Upper lobe of right lung (tissue), 1 donor: ENCODE data around the gene NR1D1. TPM values are rescaled to one million over a fixed set of nuclear protein-coding genes. Genes with fewer than 3 reads are reported as not detected.
A peak's percentile ranks its signal among the peaks of the same experiment; 100 is the strongest.

Experiments used
- ATAC-seq: fragments of 200-7000 bp; cut with Tn5 transposase; one replicate; pipeline ENCODE4 v1.9.1; 2020; ENCODE audit warnings: mild to moderate bottlenecking, moderate library complexity
- DNase-seq: peaks from one replicate; pipeline ENCODE4 v3.0.0-alpha.2; 2020
- H3K27ac ChIP-seq: fragments of 200-600 bp; one replicate; pipeline ENCODE4 v1.8.0; 2022
- H3K27me3 ChIP-seq: fragments of 200-600 bp; one replicate; pipeline ENCODE4 v1.8.0; 2022; ENCODE audit warnings: mild to moderate bottlenecking
- H3K36me3 ChIP-seq: fragments of 200-600 bp; one replicate; pipeline ENCODE4 v1.8.0; 2022
- H3K4me1 ChIP-seq: fragments of 200-600 bp; one replicate; pipeline ENCODE4 v1.8.0; 2022
- H3K4me3 ChIP-seq: fragments of 200-600 bp; one replicate; pipeline ENCODE4 v1.8.0; 2022; ENCODE audit warnings: mild to moderate bottlenecking
- H3K9me3 ChIP-seq: fragments of 200-600 bp; one replicate; pipeline ENCODE4 v1.8.0; 2022
- CTCF ChIP-seq: fragments of 200-600 bp; IDR thresholded peaks from one replicate; pipeline ENCODE4 v1.8.0; 2022; ENCODE audit warnings: antibody characterized with exemption
- intact Hi-C: fragments of 100-400 bp; cut with DNase I; formaldehyde crosslinking; loops from one replicate; pipeline ENCODE4 v1.11.0; 2022
- total RNA-seq: library from RNA; stranded (reverse); fragmentation: NEBNext Ultra II Directional; extraction: Animal tissue kit (Norgen Biotek cat#: 25700); gene quantifications from one replicate; pipeline ENCODE4 v1.2.1, GENCODE V29; 2021
- donor health status: DM: no; HTN: yes; CAD: no; lungs with severe emphysema.

NR1D1 gene
- total RNA-seq, 1 donor from 2014 or later: 24.9 TPM

GRCh38 chr17:40108970-40109824 is 8.8 kb upstream of the NR1D1 start:
- ATAC-seq (no peak), DNase-seq (no peak)
- TF ChIP-seq CTCF: peak; percentile 14
- H3K36me3 ChIP-seq: no peaks in the 10 kb centered on the region
- intact Hi-C loops: no loop called here
- no peaks in the 10 kb centered on the region for H3K9me3 ChIP-seq
- no peak overlapping the region for H3K4me3 ChIP-seq
- H3K27ac ChIP-seq: peak overlapping the region; percentile 95
- H3K27me3 ChIP-seq: no peaks in the 10 kb centered on the region
- peaks cover 92% of the 10 kb centered on the region for H3K4me1 ChIP-seq

GRCh38 chr17:40107522-40108174 is 7.3 kb upstream of the NR1D1 start:
- TF ChIP-seq CTCF: no peak
- no peaks in the 10 kb centered on the region for H3K9me3 ChIP-seq
- intact Hi-C loops: no loop called here
- H3K36me3 ChIP-seq: no peaks in the 10 kb centered on the region
- peak overlapping the region; percentile 8 for H3K4me3 ChIP-seq
- ATAC-seq (peak; percentile 28), DNase-seq (no peak)
- peaks cover 97% of the 10 kb centered on the region for H3K4me1 ChIP-seq
- H3K27me3 ChIP-seq: no peaks in the 10 kb centered on the region
- H3K27ac ChIP-seq: peak overlapping the region; percentile 95

- no peak for DNase-seq
- no peak for TF ChIP-seq CTCF
Measured at GRCh38 chr17:40106760-40107521, 6.6 kb upstream of the NR1D1 start.

DNA sequence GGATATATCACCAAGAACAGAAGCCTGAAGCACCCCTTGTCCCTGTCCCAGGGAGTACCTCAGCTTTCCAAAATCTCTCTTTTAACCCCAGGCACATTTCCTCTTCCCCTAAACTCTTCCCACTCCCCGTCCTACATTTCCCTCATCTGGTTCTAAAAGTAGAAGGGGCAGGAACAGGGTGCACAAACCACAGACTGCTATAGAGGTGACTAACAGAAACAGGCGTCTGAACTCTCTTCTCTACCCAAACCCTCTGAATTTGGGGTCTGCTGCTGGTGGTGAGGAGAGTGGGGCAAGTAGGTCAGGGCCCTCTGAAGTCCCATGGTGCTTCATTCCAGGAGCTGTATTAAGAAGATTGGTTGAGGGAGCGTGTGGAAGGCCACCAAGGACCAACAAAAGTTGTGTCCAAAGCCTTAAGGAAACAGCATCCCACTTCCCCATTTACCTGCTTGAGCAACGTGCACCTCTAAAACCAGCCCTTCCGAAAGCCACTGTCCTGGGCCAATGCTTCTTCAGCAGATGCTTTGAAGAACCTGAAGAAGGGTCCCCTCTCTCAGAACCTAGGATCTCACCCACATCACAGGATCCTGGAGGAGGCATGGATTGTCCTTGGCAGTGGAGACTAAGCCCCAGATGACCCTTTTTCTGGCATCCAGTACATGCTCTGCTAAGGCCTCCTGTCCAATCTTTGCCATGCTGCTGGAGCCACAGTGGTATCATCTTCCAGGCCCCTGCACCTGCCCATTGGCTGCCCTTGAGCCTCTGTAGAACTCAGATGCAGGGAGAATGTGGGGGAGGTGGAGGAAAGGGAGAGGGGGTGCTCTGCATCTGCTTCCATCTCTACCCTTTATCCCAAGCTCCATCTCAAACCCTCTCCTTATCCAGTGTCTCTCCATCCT is 5.7 kb upstream of the NR1D1 start:
- Histone ChIP-seq H3K4me1 (peaks cover 96% of the 10 kb centered on the region), H3K9me3 (no peaks in the 10 kb centered on the region), H3K27ac (peak overlapping the region; percentile 95), H3K4me3 (no peak overlapping the region), H3K36me3 (no peaks in the 10 kb centered on the region), H3K27me3 (no peaks in the 10 kb centered on the region)
- TF ChIP-seq CTCF: no peak
- intact Hi-C loops: no loop called here
- ATAC-seq (no peak), DNase-seq (no peak)

More at GRCh38 chr17:40106760-40107521, 6.6 kb upstream of the NR1D1 start:
- ATAC-seq: no peak
- no peaks in the 10 kb centered on the region for H3K9me3 ChIP-seq
- no peaks in the 10 kb centered on the region for H3K27me3 ChIP-seq
- H3K4me1 ChIP-seq: peaks cover 96% of the 10 kb centered on the region
- H3K36me3 ChIP-seq: no peaks in the 10 kb centered on the region
- H3K27ac ChIP-seq: peak overlapping the region; percentile 95
- intact Hi-C loops: no loop called here
- H3K4me3 ChIP-seq: peak overlapping the region; percentile 8
